GM18507 (cell line): ENCODE data around the gene RCAN1.
A peak's percentile ranks its signal among the peaks of the same experiment; 100 is the strongest.

ENCODE experiments used
- DNase-seq: peaks from one replicate; pipeline ENCODE4 v3.0.0; 2011; ENCODE audit warnings: low read depth; ENCODE audit not compliant: insufficient read length; ENCODE audit errors: extremely low spot score
- FAIRE-seq: peaks from 2 replicates; lab custom pipeline; 2011; peaks lifted over from hg19 to GRCh38; lab: Jason Lieb, UNC

Gene RCAN1

DNA sequence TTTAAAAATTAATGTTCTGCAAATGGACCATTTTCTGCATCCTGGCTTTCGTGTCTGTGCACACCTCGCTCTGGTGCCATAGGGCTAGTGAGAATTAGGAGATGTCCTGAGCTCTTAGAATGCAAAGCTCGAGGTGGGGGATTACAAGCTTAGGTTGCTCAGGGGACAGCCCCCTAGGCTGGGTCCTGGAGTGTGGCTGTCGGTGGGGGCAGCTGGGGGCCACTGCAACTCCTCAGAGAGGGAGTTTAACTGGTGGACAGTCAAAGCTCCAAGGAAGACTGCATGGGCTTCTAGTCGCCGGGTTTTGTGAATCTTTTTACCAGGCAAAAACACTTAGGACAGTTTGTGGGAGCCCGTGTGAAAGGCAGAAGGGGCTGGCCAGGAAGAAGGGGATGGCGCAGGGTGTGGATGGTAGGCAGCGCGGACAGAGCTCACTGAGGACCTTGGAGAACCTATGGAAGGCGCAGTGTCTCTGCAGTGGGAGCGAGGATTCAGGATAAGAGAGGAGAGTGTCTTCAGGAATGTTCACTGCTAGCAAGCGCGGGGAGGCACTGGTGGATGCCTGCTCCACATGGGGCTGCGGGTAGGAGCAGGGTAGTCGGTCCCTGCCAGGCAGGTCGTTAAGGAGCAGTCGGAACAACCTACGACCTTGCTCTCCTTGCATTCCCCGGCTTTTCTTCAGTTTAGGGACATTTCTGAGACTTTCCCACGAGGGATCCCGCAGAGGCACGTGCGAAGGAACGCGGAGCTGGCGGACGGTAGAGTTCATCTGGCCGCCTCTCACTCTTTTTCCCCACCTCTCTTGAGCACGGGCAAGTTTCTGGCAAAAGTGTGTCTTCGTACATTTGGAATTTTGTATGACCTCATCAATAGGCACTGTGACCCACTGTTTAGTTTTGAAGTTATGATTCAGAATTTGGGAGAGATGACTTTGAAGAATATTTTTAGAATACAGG, 90.0 kb downstream of the RCAN1 start:
- FAIRE-seq (no peak), DNase-seq (no peak)

DNA sequence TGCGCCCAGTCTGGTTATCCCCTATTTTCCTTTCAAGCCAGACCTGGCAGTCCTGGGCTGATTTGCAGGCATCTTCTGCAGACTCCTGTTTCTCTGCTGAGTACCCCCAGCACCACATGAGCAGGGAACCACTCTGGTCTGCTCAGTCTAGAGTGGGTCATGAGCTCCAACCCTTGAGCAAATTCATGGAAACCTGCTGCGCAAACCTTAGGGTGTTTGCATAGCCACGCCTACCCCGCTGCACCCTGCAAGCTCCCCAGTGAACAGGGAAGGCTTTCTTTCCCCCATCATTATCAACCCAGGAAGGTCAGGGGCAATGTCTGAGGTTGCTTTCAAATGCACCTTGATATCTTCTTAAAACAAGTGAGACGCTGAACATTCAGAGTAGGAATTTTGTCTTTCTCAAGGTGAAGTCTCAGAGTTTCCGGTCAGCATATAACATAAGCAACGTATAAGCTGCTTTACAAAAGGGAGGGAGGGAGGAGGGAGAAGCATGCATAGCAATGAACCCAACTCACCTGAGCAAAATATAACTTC, 91.8 kb downstream of the RCAN1 start:
- DNase-seq (no peak), FAIRE-seq (no peak)

DNA sequence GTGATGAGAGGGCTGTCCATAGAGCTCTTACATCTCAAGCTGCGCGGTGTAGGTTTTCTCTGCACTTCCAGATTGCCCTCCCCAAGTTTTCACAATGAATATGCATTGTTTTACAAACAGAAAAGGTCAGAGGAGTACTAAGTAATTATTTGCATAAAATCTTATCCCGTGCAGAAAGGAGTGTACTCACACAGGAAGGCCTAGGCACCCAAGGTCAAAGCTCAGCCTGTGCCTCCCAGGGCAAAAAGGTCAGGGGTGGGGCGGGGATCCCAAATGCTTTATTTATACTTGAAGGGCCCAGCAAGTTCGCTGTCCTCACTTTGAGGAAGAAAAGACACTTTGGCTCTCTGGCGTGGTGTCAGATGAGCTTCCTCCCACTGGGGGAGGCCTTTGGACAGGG, 92.6 kb downstream of the RCAN1 start:
- DNase-seq, result no peak
- no peak for FAIRE-seq

DNA sequence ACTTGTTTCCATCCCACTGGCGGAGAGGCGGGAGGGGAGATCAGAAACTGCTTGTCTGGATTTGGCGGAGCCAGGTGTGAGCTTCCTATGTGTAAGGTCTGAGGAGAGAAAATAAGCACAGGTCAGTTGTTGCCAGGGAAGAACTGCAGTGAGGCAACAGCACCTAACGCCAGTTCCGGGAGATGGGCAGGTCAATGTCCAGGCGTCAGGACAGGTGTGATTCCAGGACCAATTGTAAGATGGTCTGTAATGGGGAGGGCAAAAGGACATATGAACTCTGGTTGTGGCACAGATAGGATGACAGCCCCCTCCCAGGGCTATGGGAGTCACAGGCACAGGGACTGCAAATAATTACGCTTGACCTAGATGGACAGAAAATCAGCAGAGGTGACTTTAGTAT, 93.4 kb downstream of the RCAN1 start:
- DNase-seq, result no peak
- no peak for FAIRE-seq

DNA sequence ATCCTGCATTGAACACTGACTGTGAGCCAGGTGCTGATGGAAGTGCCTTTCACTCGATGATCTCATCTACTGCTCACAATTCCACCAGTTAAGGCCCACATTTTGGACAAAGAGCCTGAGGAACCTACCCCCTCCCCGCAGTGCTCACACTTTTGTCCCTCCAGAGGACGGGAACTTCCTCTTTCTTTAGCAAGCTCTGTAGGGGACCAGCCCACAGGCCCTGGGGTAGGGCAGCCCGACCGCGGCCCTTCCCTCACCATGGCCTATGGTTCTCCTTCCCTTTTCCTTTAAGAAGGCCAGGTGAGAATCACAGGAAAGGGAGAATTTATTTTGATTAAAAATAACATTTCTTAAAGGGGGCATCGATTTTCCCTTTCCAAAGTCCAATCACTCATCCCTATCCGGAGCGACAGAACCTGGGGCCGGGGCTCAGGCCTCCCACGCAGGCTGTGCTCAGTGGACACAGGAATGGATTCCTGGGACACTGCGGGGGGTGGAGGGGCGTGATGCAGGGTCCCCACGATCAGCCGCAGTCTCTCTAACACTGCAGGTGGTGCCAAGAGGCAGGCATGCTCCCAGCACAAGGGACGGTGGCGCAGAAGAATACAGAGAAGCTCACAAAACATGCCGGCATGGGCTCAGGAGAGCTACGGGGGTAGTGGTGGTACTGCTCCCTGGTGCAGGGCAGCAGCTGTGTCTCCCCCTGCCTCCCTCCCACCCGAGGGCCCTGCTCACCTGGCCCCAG, 94.0 kb downstream of the RCAN1 start:
- DNase-seq (no peak), FAIRE-seq (no peak)

DNA sequence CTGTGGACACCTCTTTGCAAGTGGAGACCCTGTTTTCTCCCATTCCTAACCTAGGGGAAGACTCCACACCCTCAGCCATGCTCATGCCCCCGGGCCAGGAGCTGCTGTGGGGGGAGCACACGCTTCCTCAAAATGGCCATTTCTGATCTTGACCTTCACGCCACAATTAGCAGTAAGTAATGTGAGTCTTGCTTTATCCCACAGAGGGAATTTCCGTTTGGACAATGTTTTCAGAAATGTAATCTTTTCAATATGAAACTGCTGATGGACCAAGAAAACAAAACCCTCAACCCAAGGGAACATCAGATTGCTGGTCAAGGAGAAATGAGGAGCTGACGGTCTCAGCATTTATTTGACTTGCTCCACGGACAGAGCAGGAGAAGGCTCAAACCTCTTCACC, 94.6 kb downstream of the RCAN1 start:
- DNase-seq (no peak), FAIRE-seq (no peak)

DNA sequence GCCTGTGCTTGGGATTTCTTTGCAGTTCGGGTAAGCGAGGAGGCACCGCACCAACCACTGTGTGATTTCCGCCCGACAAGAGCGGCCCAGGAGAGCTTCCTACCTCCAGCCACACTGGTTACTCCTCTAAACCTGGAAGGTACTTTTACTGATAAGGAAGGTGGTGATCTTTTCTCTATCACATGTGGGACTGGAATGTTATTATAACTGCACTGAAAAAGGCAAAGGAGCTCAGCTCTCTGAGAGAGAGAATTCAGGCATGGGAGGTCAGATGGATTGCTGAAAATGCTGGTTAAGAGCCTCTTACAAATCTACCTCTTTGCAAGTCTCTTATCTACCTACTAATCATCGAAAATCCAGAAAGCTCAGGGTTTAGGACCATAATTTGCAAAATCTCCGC, 95.2 kb downstream of the RCAN1 start:
- DNase-seq (no peak), FAIRE-seq (no peak)

DNA sequence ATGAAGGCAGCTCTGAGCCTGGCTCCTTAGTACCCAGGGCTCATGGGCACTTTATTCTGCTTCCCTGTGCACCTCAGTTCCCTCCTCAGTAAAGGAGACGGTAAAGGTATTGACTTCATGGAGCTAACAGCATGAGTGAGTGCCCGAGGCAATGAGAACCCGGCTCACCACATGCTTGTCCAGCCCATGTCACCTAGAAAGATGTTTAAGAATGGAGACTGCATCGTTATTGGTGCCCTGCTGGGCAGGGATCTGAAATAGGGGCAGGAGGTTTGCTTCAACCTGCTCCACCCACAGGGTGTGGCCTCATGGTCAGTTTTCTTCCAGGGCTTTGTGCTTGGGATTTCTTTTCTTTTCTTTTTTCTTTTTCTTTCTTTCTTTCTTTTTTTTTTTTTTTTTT, 95.9 kb downstream of the RCAN1 start:
- no peak for FAIRE-seq

DNA sequence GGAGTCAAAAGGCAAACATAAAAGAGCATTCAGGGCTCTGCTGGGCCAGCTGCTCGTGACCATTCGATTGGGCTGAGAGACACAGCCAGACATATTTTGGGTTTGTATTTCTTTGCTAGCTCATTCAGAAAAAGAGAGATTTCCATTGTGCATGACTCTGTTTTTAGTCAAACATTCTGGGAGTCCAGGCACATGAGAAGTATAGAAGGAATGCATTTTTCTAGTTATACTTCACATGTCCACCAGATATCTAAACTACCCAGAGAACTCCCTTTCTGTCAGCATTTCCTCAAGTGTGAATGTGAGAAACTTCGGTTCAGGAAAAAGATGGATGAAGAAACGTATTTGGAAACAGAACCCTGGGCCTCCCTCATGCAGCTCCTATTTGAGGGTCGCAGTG, 96.6 kb downstream of the RCAN1 start:
- DNase-seq, result no peak
- FAIRE-seq, result no peak

More for the DNA sequence above, 95.9 kb downstream of the RCAN1 start:
- no peak for DNase-seq

DNA sequence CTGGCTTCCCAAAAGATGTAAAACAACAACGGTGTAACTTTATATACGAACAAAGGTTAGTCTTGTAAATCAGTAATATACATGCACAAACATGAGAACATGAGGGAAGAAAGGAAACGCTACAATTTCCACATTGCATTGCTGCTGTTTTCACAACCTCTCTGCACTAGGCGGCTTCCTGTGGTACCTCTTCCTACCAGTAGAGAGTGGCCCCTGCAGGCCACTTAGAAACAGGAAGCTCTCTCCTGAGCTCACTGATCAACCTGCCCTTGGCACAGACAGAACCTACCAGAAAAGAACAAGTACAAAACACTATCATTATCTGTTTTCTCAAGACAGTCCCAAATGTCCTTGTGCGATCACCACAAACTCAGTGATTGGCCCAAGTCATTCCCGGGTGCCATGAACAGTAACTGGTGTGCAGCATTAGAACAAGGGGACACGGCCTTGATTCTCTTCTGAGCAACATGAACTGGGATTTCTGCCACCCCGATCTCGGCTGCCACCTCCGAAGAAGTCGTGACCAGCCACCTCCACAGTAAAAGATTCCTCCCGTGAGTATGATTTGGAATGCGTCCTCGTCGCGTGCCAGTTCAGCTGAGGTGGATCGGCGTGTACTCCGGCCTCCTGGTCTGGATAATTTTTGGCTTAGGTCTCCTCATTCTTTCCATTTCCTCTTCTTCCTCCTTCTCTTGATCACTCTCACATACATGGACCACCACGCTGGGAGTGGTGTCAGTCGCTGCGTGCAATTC, 97.2 kb downstream of the RCAN1 start:
- FAIRE-seq, result no peak
- no peak for DNase-seq

DNA sequence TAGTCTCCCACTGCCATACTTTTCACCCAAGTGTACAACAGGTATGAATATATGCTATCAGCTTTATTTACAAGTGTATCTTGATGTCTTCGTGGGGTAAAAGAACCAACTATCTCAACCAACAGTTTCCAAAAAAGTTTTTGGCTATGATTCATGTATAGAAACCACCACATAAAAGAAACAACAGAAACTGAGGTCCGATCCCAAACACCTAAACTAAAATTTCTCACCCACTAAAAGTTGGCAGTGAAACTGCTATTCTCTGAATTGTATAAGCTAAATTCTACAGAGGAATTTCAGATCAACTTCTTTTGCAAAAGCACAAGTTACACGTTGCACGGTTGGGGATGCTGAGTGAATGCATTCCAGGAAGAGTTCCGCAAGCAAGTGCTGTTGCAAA, 97.9 kb downstream of the RCAN1 start:
- FAIRE-seq (no peak), DNase-seq (no peak)

DNA sequence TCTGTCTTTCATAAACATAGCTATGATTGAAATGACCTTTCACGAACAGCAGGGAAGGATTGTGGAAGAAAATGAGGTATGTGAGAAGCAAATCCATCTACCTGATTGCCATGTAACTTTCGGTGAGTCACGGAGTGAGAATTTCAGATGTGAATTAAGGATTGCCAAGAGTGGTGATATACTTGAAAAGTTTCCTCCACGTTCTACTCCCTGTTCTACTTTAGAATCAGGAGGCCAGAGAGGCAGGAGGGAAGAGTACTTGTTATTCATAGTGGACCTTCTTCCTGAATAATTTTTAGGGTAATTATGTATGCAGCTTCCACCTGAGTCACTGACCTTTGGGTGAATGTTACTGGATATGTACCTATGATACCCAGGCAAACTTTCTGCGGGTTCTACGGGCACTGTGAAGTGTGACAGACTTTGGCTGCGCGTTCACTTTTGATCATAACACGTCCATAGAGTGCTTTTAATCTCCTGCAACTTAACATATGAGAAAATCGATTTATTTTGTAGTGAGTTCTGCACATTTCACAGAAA, 100.3 kb downstream of the RCAN1 start:
- FAIRE-seq (no peak), DNase-seq (no peak)

DNA sequence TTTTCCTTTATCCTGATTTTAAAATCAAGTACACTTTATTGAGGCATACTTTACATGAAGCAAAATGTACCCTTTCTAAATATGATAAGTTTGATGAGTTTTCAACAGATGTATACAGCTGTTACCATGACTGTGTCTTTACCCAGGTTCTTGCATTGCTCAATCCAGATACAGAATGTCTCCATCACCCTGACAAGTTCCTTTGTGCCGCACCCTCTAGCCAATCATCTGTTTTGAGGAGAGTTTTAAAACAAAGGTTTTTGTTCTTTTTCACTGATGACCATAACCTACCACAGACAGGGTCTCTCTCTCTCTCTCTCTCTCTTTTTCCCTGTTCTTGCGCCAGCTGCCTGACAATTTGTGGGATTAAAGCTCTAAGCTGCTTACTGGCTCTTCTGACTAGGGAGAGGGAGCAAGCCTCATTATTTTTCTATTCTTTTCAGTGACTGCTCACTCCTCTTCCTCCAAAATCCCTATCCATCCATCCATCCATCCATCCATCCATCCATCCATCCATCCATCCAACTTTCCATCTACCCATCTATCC, 101.7 kb downstream of the RCAN1 start:
- FAIRE-seq, result no peak

DNA sequence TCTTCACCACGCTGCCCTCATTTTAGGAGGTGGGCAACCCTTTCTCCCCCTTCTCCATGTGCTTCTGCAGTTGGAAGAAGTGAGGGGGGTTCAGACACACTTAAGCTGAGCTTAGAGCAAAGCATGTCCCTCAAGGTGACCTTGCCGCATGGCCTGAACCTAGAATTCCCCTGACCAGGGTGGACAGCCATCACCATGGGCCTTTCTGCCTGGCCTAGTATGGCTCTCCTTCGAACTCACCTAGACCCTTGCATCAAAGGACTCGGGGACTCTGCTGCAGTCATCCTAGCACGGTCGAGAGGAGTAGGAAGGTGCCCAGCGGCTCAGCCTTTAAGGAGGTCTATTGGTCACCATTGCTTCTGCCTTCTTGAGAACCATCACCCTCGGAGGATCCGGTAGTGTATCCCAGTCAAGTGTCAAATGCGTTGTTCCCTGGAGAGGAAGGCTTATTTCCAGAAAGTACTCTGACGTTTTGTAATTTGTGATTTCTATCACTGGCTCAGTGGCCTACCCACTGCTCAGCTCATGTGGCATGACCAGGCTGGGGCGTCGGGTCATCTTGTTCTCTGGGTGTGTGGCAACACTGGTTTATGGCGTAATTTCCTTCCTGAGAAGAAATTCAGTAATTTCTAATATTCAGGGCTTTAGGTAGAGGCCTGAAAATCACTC, 103.0 kb downstream of the RCAN1 start, which contains the start of gene KCNE1:
Gene KCNE1 (minus strand): TSS at position 424 of the 669 bp plus-strand sequence. CDS start 62,576 bp downstream, outside the sequence.
- FAIRE-seq (no peak), DNase-seq (no peak)

More for the DNA sequence above, 101.7 kb downstream of the RCAN1 start:
- DNase-seq, result no peak

DNA sequence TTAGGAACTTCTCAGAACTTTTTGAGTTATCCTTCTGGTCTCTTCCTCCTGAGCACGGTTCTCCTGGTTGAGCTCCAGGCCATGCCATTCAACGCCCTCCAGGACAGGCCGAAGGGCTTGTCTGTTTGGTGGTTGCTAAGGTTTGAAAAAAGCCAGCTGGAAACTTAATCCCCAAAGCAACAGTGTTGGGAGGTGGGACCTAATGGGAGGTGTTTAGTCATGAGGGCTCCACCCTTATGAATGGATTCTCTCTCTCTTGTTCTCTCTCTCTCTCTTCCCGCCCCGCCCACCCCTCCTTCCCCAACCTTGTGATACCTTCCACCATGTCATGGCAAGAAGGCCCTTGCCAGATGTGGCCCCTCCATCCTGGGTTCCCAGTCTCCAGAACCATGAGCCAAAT, 103.7 kb downstream of the RCAN1 start:
- DNase-seq (no peak), FAIRE-seq (no peak)

DNA sequence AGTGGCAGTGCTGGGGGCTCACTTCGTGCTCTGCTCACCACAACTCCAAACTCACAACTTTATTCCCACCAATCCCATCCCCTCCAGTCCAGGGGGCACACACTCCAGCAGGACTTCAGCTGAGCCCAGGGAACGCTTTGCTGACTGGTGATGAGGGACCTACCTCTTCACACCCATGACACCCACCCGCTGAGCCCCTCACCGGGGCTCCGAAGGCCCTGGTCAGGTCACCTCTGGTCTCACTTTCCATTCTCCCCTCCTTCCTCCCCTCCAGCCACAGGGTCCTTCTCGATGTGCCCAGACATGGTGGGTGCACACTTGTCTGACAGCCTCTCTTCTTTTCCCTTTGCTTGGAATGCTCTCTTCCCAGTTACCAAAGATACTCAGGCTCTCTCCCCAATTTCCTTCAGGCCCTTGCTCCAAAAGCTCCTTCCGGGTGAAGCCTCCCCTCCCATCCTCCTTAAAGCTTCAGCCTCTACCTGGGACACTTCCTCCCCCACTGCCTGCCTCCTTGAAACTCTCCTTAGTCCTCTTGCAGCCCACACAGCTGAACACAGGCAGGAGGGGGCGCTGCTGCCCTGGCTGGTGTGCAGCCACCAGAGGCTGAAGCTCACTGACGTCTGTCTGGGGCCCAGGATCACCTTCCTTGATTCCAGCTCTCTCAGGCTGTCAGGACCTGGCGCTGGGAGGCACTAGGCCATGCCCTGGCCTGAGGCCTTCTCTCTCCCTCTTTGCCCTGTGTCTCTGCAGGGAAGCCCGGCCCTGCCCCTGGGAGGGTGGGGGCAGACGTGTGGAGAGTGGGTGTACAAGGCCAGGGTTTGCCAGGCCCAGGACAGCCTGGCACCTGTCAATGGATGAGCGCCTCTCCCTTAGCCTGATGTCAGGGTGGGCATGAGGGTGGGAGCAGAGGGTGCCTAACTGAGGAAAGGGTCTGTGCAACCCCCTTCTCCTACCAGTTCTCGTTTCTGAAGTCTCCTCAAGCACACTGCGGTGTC, 104.5 kb downstream of the RCAN1 start:
- DNase-seq, result peak; percentile 54

DNA sequence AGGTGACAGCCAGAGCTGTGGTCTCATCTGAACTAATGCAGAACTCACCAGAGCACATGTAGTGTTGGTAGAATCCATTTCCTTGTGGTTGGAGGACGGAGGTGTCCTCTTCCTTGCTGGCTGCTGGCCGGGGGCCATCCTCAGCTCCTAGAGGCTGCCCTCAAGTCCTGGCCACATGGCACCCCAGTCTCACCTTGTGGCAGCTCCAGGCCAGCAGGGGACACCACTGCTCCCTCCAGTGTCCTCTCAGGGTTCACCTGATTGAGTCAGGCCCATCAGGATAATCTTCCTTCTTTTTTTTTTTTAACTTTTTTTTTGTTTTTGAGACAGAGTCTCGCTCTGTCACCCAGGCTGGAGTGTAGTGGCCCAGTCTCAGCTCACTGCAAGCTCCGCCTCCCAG, 105.8 kb downstream of the RCAN1 start:
- DNase-seq, result no peak
- no peak for FAIRE-seq

More for the DNA sequence above, 104.5 kb downstream of the RCAN1 start:
- FAIRE-seq, result peak; percentile 9
